ENCODE data around the gene RGS6.

DNA sequence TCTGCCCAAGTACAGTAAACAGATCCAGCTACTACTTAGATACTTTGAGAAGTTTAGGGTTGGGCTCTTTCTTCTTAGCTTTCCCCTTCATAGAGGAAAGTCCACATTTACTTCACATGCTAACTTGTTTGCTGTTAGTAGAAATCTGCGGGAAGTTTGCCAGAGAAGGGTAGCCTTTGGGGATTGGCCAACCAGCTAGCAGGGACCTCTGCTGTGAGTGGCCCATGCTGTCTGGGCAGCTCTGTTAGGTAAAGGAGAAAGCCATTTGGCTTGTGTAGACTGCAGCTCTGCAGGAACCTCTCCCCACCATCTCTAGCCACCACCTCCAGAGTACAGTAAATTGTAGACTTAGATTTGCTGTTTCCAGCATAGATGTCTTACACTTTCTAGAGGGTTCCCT lies 193.9 kb downstream of the RGS6 start:
- TF ChIP-seq GATA3 (IDR thresholded peaks at IDR 0.05; ENCODE audit: low read depth, low read length): no peak
- TF ChIP-seq GATA2 (IDR thresholded peaks at IDR 0.05; ENCODE audit: low read depth, low read length): no peak
